ENCODE data around the gene CEMIP2.

The CEMIP2 gene

GRCh38 chr9:71681104-71681707 is 87.1 kb downstream of the CEMIP2 start:
- peak overlapping the region; percentile 62 for H3K27ac ChIP-seq
- TF ChIP-seq ZFX (IDR thresholded peaks at IDR 0.05; ENCODE audit: borderline replicate concordance) (no peak), CTCF (IDR thresholded peaks at IDR 0.05) (no peak)

GRCh38 chr9:71680189-71680980 is 87.9 kb downstream of the CEMIP2 start:
- no peak overlapping the region for H3K27ac ChIP-seq

GRCh38 chr9:71678999-71679398 is 89.3 kb downstream of the CEMIP2 start:
- H3K27ac ChIP-seq = no peak overlapping the region
- TF ChIP-seq ZFX (IDR thresholded peaks at IDR 0.05; ENCODE audit: borderline replicate concordance) (no peak), CTCF (IDR thresholded peaks at IDR 0.05) (no peak)

More at GRCh38 chr9:71680189-71680980, 87.9 kb downstream of the CEMIP2 start:
- no peak for TF ChIP-seq CTCF (IDR thresholded peaks at IDR 0.05)
- TF ChIP-seq ZFX (IDR thresholded peaks at IDR 0.05; ENCODE audit: borderline replicate concordance) = no peak

- no peak for TF ChIP-seq ZFX (IDR thresholded peaks at IDR 0.05; ENCODE audit: borderline replicate concordance)
- TF ChIP-seq CTCF (IDR thresholded peaks at IDR 0.05) = no peak
- H3K27ac ChIP-seq = no peak overlapping the region
Measured at GRCh38 chr9:71677209-71677608, 91.1 kb downstream of the CEMIP2 start.

GRCh38 chr9:71676460-71676859 is 91.9 kb downstream of the CEMIP2 start:
- H3K27ac ChIP-seq = no peak overlapping the region
- TF ChIP-seq ZFX (IDR thresholded peaks at IDR 0.05; ENCODE audit: borderline replicate concordance) (no peak), CTCF (IDR thresholded peaks at IDR 0.05) (no peak)

- H3K27ac ChIP-seq = no peak overlapping the region
- no peak for TF ChIP-seq ZFX (IDR thresholded peaks at IDR 0.05; ENCODE audit: borderline replicate concordance)
- TF ChIP-seq CTCF (IDR thresholded peaks at IDR 0.05) = no peak
Measured at GRCh38 chr9:71675857-71676165, 92.5 kb downstream of the CEMIP2 start.

All from 22Rv1 (cell line).